CD4-positive, alpha-beta T cell treated with Interleukin-6 for 4 hours (primary cell): ENCODE measurements around the gene EPGN.
"Not testable (repeated sequence)": the region's sequence is repeated elsewhere in the genome, so short reads cannot be mapped to it uniquely, and the experiment has no call there.

Experiments used
- DNase-seq: peaks from one replicate; pipeline ENCODE4 v3.0.0-alpha.2; 2020; ENCODE audit warnings: mixed read lengths

EPGN gene

DNA sequence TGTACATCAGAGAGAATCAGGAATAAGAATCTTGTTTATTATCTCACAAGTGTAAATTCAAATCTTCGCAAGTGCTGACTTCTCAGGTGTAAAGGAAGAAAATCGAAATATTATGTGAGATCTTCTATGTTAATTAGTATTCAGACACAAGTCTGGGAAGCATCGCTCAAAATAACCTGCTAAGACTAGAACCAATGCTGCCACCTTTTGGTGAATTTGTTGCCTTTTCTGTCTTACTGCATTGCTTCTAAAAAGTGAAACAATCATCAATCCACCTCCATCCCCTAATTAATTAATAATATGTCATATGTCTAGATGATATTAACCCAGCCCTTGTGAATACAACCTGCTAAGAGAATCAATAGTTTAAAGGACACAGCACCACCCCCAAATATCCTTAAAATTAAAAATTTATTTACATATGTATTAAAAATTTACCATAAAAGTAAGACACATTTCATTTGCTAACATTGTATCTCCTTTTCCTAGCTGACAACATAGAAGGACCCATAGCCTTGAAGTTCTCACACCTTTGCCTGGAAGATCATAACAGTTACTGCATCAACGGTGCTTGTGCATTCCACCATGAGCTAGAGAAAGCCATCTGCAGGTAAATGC, 3.5 kb downstream of the EPGN start:
- peak; percentile 22 for DNase-seq

DNA sequence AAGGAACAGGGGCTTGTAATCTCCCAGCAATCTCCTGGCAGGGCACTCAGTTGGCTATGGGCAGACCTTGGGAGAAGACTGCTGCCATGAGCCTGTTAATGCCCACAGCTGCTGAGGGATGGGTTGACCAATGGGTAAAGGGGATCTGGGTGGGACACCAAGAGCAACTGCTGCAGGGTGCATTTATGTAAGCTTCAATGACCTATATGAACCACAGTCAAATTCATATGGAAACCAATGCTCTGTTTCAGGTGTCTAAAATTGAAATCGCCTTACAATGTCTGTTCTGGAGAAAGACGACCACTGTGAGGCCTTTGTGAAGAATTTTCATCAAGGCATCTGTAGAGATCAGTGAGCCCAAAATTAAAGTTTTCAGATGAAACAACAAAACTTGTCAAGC, 6.1 kb downstream of the EPGN start:
- DNase-seq: no peak

DNA sequence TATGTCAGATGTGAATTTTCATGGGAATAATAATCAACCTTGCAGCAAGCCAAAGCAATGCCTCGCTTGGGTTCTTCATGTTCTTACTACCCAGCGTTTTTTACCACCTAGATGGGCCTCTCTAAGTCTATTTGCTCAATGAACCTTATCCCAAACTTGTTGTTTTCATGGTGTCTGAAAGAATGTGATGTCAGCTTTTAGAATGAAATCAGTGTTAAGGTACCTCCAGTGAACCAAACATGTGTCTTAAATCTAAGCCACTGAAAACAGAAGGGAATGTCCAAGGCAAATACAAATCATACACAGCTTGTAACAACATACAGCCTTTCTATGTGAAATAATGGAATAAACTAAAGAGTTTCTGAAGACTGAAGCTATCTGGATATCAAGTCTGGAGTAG, 6.7 kb downstream of the EPGN start:
- no peak for DNase-seq

DNA sequence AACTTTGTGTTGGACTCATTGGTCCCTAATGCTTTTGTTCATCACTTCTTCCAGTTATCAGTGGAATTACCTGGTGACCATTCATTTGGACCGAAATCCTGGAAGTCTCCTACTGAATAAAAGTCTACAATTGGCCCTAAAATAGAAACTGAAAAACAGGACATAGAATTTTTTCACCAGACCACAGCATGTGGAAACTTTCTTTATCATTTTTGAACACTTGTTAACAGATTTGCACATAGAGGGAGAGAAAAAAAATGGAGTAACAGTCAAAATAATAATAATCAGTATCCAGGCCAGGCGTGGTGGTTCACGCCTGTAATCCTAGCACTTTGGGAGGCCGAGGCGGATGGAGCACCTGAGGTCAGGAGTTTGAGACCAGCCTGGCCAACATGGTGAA, 7.1 kb downstream of the EPGN start:
- DNase-seq: no peak

DNA sequence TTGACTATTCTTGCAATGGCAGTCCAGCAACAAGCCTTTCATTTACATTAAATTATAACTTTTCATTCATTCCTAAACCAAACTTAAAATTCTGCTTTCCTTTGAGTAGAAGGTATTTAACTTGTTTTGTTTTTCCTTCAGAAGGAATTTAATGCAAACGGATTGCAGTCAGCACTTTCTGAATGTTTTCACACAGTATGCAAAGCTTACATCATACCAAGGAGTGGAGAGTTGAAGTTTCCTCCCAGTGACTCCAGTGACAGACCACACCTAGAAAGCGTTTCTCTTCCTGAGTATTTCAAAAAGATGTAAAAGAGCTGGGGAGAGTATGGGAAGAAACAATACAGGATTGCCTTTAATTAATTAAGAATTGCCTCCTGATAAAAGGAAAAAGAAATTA, 8.1 kb downstream of the EPGN start:
- no peak for DNase-seq

DNA sequence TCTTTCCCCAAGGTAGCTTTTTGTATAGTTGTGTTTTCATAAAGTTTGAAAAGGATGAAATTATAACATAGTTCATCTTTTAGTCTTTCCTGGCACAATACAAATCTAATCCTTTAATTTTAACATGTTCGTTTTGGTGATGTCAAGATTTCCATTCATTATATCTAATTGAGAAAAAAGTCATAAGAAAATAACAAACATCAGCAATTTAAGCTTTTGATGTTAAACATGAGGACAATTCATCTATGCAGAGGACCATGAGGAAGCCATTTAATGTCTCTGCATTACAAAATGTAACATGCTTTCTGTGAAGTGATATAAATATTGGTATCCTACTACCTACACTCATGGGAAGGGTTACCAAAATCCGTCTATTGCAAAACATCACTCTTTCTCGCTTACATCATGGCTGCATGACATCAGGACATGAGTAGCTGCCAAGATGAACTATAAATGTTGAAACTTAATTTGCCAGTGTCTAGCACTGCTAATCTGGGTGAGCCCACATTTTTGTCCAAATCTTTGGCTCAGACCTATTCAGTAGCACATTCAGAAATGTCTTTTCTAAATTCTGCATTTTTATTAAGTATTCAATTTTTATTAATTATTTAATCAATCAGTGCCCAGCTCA, 9.5 kb downstream of the EPGN start:
- DNase-seq: no peak

DNA sequence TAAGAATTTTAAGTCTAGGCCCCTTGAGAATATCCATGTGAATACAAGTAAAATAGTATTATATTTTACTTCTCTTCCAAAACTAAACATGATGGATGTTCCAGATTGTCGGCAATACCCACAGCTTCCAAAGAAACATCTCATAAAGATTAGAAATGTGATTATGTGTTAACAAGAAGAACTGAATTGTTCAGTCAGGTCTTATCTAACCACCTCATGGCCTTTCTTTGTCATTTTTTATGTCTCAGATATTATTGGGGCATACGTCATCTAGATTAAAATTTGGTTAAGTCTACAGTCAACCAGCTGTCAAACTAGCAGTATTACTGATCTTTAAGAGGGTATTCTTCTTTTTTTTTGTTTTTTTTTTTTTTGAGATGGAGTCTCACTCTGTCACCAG, 10.0 kb downstream of the EPGN start:
- DNase-seq: no peak

DNA sequence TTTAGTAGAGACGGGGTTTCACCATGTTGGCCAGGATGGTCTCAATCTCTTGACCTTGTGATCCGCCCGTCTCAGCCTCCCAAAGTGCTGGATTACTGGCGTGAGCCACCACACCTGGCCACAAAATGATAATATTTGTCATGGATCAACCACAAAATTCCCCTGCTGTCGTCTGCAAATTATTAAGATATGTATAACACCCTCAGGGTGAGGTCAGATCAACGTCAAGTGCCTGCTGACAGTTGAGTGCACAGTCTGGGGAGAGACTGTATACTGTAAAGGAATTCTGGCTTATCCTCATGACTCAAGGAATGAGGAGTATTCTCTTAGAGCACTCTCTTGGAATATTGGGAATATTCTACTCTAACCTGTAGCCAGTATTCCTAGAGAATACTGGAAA, 11.2 kb downstream of the EPGN start:
- no peak for DNase-seq

DNA sequence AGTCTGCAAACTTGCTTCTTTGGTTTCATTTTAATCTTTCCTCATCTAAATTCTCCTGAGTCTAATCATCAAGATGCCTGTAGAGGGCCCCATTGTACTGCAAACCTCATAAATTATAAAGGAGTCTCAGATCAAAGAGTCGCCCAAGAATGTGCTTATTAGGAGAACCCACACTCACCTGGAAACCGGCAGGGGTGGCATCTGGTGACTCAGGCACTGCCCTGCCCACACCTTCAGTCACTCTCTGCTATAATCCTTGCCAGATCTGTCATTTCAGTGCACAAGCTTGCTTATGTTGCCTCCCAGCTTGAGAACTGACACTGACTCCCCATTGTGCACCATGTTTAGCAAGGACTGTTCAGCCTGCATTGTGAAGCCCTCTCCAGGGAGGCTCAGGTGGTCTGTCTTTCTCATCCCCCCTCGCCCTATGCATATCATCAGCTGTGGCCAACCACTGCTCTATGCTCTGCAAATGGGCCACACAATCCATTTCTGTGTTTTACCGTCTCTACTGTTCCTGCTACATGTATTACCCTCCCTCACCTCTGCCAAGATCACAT, 12.4 kb downstream of the EPGN start:
- peak; percentile 9 for DNase-seq

DNA sequence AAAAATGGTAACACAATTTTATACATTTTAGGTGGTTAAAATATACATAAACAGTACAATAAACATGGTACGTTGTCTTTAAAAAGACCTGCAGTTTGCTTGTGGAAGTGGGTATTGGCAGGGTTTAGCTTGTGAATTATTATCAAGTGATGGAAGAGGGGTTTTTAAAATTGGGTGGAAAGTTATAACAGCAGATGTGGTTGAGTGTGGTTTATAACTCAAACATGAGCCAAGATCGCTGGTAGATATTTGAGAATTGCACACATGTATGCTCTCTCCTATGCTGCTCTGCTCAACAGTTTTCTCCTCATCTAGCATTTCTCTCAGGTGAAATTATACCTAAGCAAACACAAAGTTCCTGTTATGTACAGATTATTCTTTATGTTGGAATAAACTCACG, 14.0 kb downstream of the EPGN start:
- DNase-seq: no peak

DNA sequence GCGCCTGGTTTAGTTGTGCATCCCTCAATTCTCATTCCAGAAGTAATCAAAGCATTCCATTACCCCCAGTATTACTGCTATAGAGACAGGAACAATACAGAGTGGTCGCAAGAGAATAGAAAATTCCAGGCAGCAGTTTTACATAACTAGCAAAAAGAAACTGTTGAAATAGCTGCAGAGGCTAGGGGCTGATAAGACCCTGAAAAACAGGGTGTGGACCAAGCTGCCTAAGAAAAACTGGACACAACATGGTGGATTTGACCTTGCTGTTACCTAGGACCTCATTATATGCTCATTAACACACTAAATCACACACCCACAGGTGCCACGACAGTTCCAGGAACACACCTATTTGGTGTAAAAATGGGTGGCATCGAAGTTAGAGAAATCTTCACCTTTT, 15.4 kb downstream of the EPGN start:
- DNase-seq: no peak

DNA sequence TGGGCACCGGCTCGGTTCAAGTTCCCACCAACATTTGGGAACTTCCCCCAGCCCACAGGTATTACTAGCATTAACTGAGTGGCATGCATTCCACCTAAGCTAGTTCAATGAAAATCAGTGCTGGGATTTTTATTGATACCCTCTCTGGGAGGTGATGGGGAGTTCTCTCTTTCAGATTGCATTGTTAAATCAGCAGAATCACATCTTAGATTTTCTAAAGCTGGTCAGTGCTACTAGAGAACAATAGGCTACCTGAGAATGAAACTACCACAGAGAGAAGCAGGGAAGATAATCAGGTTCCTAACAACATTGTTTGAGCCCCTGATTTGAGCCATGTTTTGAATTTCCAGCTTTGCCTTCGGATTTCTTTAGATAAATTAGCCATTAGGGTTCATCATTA, 16.0 kb downstream of the EPGN start:
- no peak for DNase-seq

DNA sequence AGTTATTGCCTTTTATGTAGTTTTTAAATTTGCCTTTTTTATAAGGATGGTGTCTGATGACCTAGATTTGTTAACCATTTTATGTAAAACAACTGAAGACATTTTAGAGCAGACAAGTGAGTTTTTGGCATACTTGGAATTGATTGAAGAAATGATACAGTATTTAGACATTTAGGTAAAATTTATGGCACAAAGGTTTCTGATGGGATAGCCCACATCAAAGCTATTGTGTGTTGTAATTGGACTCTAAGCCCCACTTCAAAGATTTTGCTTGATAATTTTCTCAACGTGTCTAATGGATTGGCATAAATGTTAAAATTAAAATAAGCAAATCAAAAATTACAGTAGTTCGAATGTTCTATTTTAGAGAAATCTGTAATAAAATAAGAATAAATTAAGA, 17.6 kb downstream of the EPGN start:
- no peak for DNase-seq

DNA sequence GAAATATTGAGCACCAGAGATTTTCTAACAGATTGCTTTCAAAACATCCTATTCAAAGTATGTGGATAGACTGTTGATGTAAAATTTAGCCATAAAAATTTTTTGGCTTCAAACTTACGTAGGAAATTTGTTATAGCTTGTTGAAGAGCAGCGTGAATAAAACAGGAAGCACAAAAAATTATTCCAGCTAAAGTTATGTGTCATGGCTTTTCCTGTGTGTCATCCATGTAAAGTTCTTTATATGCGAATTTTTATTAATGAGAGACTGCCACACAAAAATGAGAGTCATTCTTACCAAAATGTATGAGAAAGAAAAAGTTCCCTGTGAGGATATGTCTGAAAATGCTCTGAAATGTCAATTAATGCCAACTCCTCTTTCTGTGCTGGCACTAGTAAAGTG, 19.5 kb downstream of the EPGN start:
- DNase-seq: no peak

DNA sequence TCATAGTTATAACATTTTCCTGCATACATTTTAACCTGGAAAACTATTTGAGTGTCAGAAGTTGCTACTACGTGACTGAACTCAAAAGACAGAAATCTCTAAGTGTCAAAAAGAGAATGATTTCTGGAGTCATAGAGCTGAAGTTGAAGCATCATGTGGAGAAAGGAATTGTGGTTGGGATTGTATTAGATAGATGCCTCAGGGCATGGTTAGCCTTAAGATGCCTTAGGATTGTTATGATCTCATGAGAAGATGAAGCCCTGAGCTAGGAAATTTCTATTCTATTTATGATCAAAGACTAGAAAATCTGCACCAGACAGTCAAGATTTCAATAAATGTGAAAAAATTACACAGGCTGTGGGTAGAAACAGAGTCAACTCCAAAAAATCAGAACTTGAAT, 20.2 kb downstream of the EPGN start:
- DNase-seq: no peak

DNA sequence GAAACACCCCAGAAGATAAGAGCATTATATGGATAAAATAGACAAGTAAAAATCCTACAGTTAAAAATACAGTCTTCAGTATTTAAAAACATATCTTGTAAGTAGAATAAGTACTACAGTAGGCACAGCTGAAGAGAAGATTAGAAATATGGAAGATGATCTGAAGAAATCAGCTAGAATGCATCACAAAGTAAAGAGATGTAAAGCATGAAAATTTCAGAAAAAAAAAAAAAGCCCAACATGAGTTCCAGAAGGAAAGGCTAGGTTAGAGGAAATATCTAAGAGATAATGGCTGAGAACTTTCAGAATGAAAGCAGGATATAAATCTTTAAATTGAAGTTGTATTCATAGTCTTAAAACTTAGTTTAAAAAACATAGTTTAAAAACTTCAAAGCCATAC, 21.0 kb downstream of the EPGN start:
- no peak for DNase-seq

DNA sequence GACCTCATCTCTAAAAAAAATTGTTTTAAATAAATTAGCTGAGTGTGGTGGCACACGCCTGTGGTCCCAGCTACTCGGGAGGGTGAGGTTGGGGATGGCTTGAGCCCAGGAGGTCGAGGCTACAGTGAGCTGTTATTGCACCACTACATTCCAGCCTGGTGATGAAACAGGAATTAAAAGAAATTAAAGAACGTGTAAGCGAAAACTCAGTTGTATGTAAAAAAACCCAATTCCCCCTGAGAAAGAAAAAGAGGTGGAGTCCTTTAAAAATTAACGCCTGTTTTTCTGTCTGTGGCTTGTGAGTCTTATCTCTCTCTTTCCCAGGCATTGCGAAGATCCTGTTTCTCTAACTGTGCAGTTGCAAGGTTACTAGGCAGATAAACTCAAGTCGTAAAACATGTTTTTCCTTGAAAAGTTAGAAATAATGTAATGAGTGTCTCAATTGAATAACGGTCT, 22.1 kb downstream of the EPGN start:
- no peak for DNase-seq

DNA sequence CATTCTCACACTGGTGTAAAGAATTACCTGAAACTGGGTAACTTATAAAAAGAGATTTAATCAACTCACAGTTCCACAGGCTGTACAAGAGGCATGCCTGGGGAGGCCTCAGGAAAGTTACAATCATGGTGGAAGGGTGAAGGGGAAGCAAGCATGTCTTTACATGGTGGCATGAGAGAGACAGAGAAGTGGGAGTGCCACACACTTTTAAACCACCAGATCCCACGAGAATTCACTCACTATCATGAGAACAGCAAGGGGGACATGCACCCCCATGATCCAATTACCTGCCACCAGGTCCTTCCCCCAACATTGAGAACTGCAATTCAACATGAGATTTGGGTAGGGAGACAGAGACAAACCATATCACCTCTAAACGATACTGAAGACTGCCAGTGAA, 23.0 kb downstream of the EPGN start:
- DNase-seq: no peak

DNA sequence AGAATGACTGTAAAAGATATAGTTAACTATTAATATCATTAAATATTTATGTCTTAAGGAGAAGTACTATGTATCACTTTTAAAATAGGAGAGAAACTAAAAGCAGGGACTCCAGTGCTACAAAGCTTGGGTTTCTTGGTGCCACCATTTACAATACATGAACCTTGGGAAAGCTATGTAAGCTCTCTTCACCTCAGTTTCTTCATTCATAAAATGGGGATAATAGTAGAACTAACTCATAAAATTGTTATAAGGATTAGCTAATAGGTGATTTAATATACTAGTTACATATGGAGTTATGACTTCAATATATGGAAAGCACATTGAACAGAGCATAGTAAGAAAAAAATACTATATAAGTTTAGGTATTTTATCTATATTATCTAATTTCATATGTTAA, 23.7 kb downstream of the EPGN start:
- no peak for DNase-seq

DNA sequence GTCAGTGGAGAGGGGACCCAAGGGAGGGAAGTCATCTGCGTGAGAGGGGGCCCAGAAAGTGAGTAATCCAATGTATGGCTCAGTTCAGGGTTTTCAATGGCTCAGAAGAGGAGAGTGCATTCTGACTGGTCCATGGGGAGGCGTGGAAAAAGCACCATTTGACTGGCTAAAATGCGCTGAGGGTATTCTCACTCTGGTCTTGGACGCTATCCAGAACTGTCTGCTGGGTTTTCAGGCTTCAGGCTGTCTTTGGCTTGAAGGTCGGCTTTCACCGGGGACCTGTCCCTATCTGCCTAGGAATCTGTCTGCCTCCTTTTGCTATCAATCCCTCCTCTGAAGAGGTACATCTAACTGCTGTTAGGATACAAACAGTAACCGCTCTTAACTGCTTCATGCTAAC, 26.4 kb downstream of the EPGN start:
- no peak for DNase-seq

DNA sequence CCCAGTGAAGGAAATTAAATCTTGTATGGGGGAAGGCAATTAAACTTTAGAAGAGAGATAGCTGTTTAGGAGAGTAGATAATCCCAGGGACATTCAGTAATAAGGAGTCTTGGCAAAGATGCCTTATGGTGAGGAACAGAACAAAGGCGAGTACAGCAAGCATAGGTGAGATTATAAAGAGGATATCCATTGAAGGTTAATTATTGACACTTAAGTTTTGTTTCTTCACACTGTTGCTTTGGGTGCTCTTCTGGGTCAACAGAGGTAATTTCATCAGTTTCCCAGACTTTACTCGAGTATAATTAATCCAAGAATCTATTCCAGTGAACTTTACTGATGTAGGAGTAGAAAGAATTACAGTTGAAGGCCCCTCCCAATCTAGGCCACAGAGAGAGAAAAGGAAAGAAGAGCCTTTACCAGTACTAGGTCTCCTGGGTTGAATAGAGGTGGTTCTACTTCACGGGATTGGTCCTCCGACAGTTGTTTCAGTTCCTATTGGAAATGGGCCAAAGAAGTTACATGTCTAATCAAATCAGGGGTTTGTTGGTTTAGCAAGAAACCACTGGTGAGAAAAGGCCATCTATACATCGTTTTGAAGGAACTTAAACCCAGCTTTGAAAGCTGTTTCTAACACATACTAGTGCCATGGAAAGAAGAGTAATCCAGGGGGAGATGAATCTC, 27.2 kb downstream of the EPGN start:
- no peak for DNase-seq

DNA sequence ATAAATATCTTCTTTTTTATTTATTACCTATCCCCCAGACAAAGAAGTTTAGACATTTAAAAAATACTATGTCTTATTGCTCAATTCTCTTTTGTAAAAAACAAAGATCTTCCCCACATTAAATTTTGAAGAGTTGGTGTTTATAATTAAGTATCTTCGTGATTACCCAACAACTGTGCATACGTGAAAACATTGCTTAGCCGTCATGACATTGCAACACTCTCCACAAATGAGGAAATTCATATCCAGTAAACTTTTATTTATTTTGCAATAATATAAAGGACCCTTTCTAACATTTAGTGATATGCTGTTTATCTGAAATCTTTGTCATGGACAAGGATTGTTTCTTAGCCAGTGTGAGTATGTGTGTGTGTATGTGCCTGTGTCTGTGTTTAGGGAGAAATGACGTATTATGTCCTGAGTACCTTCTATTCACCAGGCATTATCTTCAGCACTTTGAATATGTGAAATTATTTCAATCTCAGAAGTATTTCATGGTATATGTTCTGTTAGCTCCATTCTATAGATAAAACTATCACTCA, 30.6 kb downstream of the EPGN start:
- DNase-seq: no peak

DNA sequence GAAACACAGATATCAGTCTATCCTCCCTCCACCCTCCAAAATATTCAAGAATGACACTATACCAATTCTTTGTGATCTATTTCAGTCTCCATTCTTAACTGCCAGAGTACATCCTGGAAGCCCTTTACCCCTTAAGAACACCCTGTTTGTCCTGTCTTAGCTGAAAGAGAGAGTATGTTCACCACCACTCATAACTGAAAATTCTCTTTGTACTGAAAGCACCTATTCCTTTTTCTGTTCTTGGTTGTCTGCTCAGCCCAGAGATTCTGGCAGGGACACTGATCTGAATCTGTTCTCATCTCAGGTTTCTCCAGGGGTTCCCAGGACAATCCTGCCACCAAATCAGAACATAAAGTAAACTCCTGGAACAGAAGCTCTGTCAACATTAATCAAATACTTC, 31.2 kb downstream of the EPGN start:
- no peak for DNase-seq

DNA sequence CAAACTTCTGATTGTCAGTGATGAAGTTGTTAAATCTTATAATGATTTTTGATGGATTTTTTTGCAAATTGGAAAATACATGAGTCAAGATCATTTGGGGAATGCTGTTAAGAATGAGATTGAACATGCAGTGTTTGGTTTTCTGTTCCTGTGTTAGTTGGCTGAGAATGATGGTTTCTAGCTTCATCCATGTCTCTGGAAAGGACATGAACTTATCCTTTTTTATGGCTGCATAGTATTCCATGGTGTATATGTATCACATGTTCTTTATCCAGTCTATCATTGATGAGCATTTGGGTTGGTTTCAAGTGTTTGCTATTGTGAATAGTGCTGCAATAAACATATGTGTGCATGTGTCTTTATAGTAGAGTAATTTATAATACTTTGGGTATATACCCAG, 32.2 kb downstream of the EPGN start:
- not testable (repeated sequence) for DNase-seq
